ENCODE data around the gene LCP1.

DNA sequence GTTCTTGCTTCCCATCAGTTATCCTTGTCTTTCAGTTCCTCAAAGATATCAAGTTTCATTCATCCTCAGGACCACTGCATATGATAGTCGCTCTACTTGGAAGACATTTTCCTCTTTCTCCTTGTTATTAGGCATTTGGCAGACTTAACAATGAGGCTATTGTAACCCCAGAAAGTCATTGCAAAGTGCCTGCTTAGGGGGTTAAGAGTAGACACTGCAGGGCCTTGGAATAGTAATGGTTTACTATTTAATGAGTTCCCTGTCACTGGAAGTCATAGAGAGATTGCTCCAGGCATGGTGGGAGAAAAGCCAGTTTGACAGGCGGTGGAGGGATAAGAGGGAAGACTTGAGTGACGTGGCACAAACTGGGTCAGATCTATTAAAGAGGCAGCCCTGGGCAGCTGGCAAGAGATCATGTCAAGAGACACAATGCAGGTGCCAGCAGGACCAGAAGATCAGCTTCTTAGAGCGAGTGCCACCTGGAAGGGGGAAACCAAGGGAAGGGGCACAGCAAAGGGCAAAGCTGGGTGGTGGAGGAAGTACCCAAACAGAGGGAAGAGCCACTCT, 60.3 kb downstream of the LCP1 start:
- no peak for TF ChIP-seq POLR2AphosphoS5 (IDR thresholded peaks at IDR 0.05; ENCODE audit: low read depth, low read length)
- no peak for TF ChIP-seq MIER3 (CRISPR knock-in tag; IDR thresholded peaks at IDR 0.05; ENCODE audit: borderline replicate concordance)
- TF ChIP-seq KDM5A (IDR thresholded peaks at IDR 0.05; ENCODE audit: borderline replicate concordance, low read length), result no peak
- TF ChIP-seq SP2 (CRISPR knock-in tag; IDR thresholded peaks at IDR 0.05), result no peak
- TF ChIP-seq ZNF263 (CRISPR knock-in tag; IDR thresholded peaks at IDR 0.05), result no peak
- TF ChIP-seq, protein P1, sequence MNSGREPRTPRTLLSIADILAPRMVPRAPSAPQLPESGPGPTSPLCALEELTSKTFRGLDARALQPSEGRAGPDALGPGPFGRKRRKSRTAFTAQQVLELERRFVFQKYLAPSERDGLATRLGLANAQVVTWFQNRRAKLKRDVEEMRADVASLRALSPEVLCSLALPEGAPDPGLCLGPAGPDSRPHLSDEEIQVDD (CRISPR knock-in tag; IDR thresholded peaks at IDR 0.05; ENCODE audit: borderline replicate concordance), result no peak
- TF ChIP-seq ZFP1 (CRISPR knock-in tag; IDR thresholded peaks at IDR 0.05), result no peak
- TF ChIP-seq, protein P2, sequence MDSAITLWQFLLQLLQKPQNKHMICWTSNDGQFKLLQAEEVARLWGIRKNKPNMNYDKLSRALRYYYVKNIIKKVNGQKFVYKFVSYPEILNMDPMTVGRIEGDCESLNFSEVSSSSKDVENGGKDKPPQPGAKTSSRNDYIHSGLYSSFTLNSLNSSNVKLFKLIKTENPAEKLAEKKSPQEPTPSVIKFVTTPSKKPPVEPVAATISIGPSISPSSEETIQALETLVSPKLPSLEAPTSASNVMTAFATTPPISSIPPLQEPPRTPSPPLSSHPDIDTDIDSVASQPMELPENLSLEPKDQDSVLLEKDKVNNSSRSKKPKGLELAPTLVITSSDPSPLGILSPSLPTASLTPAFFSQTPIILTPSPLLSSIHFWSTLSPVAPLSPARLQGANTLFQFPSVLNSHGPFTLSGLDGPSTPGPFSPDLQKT (CRISPR knock-in tag; IDR thresholded peaks at IDR 0.05; ENCODE audit: borderline replicate concordance), result no peak
- TF ChIP-seq, protein P3, sequence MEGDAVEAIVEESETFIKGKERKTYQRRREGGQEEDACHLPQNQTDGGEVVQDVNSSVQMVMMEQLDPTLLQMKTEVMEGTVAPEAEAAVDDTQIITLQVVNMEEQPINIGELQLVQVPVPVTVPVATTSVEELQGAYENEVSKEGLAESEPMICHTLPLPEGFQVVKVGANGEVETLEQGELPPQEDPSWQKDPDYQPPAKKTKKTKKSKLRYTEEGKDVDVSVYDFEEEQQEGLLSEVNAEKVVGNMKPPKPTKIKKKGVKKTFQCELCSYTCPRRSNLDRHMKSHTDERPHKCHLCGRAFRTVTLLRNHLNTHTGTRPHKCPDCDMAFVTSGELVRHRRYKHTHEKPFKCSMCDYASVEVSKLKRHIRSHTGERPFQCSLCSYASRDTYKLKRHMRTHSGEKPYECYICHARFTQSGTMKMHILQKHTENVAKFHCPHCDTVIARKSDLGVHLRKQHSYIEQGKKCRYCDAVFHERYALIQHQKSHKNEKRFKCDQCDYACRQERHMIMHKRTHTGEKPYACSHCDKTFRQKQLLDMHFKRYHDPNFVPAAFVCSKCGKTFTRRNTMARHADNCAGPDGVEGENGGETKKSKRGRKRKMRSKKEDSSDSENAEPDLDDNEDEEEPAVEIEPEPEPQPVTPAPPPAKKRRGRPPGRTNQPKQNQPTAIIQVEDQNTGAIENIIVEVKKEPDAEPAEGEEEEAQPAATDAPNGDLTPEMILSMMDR (CRISPR knock-in tag; IDR thresholded peaks at IDR 0.05), result no peak
- no peak for TF ChIP-seq PHF21A (CRISPR knock-in tag; IDR thresholded peaks at IDR 0.05)
- TF ChIP-seq ZNF317 (CRISPR knock-in tag; IDR thresholded peaks at IDR 0.05), result no peak
- TF ChIP-seq NFYC (CRISPR knock-in tag; IDR thresholded peaks at IDR 0.05), result no peak
- no peak for TF ChIP-seq FOXK2 (IDR thresholded peaks at IDR 0.05)
- TF ChIP-seq SRSF9 (IDR thresholded peaks at IDR 0.05; ENCODE audit: borderline replicate concordance, insufficient read depth, low read depth, low read length, poor library complexity, severe bottlenecking), result no peak
